NCI-H1436 (cell line): Measurements from ENCODE around the gene TMEM19.

Experiments used
- DNase-seq: peaks from one replicate; lab custom pipeline; 2025; lab: John Stamatoyannopoulos, UW

TMEM19 gene

GRCh38 chr12:71719647-71720370 is 33.9 kb downstream of the TMEM19 start:
- DNase-seq, result no peak

GRCh38 chr12:71721783-71722505 is 36.1 kb downstream of the TMEM19 start:
- DNase-seq, result no peak

GRCh38 chr12:71725011-71725410 is 39.1 kb downstream of the TMEM19 start:
- no peak for DNase-seq

- no peak for DNase-seq
These were observed 40.7 kb downstream of the TMEM19 start for GRCh38 chr12:71726548-71726947.

GRCh38 chr12:71727958-71728357 is 42.1 kb downstream of the TMEM19 start:
- DNase-seq, result no peak

- DNase-seq, result no peak
These were observed 45.1 kb downstream of the TMEM19 start for GRCh38 chr12:71730936-71731335.

GRCh38 chr12:71731439-71732356 is 45.8 kb downstream of the TMEM19 start:
- no peak for DNase-seq

GRCh38 chr12:71732357-71732712 is 46.5 kb downstream of the TMEM19 start:
- DNase-seq, result no peak

GRCh38 chr12:71737197-71737596 is 51.3 kb downstream of the TMEM19 start:
- DNase-seq, result no peak

GRCh38 chr12:71742998-71743397 is 57.1 kb downstream of the TMEM19 start:
- DNase-seq, result no peak

GRCh38 chr12:71744522-71745300 is 58.8 kb downstream of the TMEM19 start:
- no peak for DNase-seq

GRCh38 chr12:71746974-71747611 is 61.2 kb downstream of the TMEM19 start:
- DNase-seq, result peak; percentile 51

GRCh38 chr12:71748081-71748850 is 62.4 kb downstream of the TMEM19 start:
- no peak for DNase-seq

- DNase-seq, result no peak
These were observed 63.8 kb downstream of the TMEM19 start for GRCh38 chr12:71749666-71750065.

- no peak for DNase-seq
These were observed 67.0 kb downstream of the TMEM19 start for GRCh38 chr12:71752891-71753290.
